Glutamatergic neuron (in vitro differentiated cells): ENCODE results near the gene C17orf107. TPM values are rescaled to one million over a fixed set of nuclear protein-coding genes. Genes with fewer than 3 reads are reported as not detected.

ENCODE experiments used
- DNase-seq: peaks from one replicate; pipeline ENCODE4 v3.0.0; 2022
- H3K27ac Mint-ChIP-seq: one replicate; pipeline ENCODE4 v1.8.0; 2020; ENCODE audit warnings: mild to moderate bottlenecking, mixed read lengths, inconsistent platforms; ENCODE audit not compliant: unreplicated experiment
- H3K27me3 Mint-ChIP-seq: one replicate; pipeline ENCODE4 v1.8.0; 2020; ENCODE audit warnings: mild to moderate bottlenecking, moderate library complexity, mixed read lengths, inconsistent platforms; ENCODE audit not compliant: unreplicated experiment
- H3K36me3 Mint-ChIP-seq: one replicate; pipeline ENCODE4 v1.8.0; 2020; ENCODE audit warnings: mild to moderate bottlenecking, mixed read lengths, inconsistent platforms; ENCODE audit not compliant: unreplicated experiment
- H3K4me1 Mint-ChIP-seq: one replicate; pipeline ENCODE4 v1.8.0; 2020; ENCODE audit warnings: mild to moderate bottlenecking, low read depth, mixed read lengths, inconsistent platforms; ENCODE audit not compliant: unreplicated experiment
- H3K4me3 Mint-ChIP-seq: one replicate; pipeline ENCODE4 v1.8.0; 2020; ENCODE audit warnings: mild to moderate bottlenecking, mixed read lengths, inconsistent platforms; ENCODE audit not compliant: unreplicated experiment
- H3K9me3 Mint-ChIP-seq: one replicate; pipeline ENCODE4 v1.8.0; 2020; ENCODE audit warnings: mild to moderate bottlenecking, moderate library complexity, mixed read lengths, inconsistent platforms; ENCODE audit not compliant: unreplicated experiment
- CTCF ChIP-seq: fragments of 200-600 bp; sonication (generic); IDR thresholded peaks from one replicate; pipeline ENCODE4 v1.5.0; 2021; ENCODE audit not compliant: partially characterized antibody, unreplicated experiment
- total RNA-seq: library from RNA; stranded (reverse); fragmentation: NEBNext Ultra II Directional; extraction: Animal tissue kit (Norgen Biotek cat#: 25700); gene quantifications from one replicate; pipeline ENCODE4 v1.2.1, GENCODE V29; 2021; ENCODE audit not compliant: unreplicated experiment

C17orf107 gene
- total RNA-seq, 1 donor from 2014 or later, result 11.1 TPM

- Mint-ChIP-seq H3K4me1 (peaks cover 18% of the 10 kb centered on the region), H3K27ac (no peak overlapping the region), H3K36me3 (no peaks in the 10 kb centered on the region), H3K9me3 (peaks cover 5% of the 10 kb centered on the region), H3K27me3 (peaks cover 13% of the 10 kb centered on the region), H3K4me3 (no peak overlapping the region)
- no peak for DNase-seq
- no peak for TF ChIP-seq CTCF
Observed at GRCh38 chr17:4879601-4880000, 19.7 kb upstream of the C17orf107 start.

GRCh38 chr17:4880857-4881256, 18.5 kb upstream of the C17orf107 start:
- Mint-ChIP-seq H3K4me1 (peaks cover 18% of the 10 kb centered on the region), H3K9me3 (peaks cover 5% of the 10 kb centered on the region), H3K4me3 (no peak overlapping the region), H3K27me3 (peaks cover 11% of the 10 kb centered on the region), H3K36me3 (no peaks in the 10 kb centered on the region), H3K27ac (no peak overlapping the region)
- TF ChIP-seq CTCF, result no peak
- no peak for DNase-seq

- Mint-ChIP-seq H3K4me3 (no peak overlapping the region), H3K36me3 (no peaks in the 10 kb centered on the region), H3K4me1 (peaks cover 14% of the 10 kb centered on the region), H3K27ac (no peak overlapping the region), H3K9me3 (peaks cover 5% of the 10 kb centered on the region), H3K27me3 (peaks cover 11% of the 10 kb centered on the region)
- peak; percentile 75 for DNase-seq
- peak; percentile 78 for TF ChIP-seq CTCF
Observed at GRCh38 chr17:4881761-4882555, 17.4 kb upstream of the C17orf107 start.

- no peak overlapping the region for H3K27ac Mint-ChIP-seq
- no peak for TF ChIP-seq CTCF
- H3K4me1 Mint-ChIP-seq, result peaks cover 3% of the 10 kb centered on the region
Observed at GRCh38 chr17:4884489-4884888, 14.8 kb upstream of the C17orf107 start.

GRCh38 chr17:4886830-4887229, 12.5 kb upstream of the C17orf107 start:
- no peak overlapping the region for H3K4me3 Mint-ChIP-seq
- peaks cover 1% of the 10 kb centered on the region for H3K9me3 Mint-ChIP-seq
- H3K36me3 Mint-ChIP-seq, result no peaks in the 10 kb centered on the region

More at GRCh38 chr17:4884489-4884888, 14.8 kb upstream of the C17orf107 start:
- Mint-ChIP-seq H3K36me3 (no peaks in the 10 kb centered on the region), H3K4me3 (no peak overlapping the region), H3K27me3 (peaks cover 5% of the 10 kb centered on the region), H3K9me3 (peaks cover 1% of the 10 kb centered on the region)
- no peak for DNase-seq

More at GRCh38 chr17:4886830-4887229, 12.5 kb upstream of the C17orf107 start:
- Mint-ChIP-seq H3K27me3 (peaks cover 7% of the 10 kb centered on the region), H3K27ac (no peak overlapping the region), H3K4me1 (peaks cover 5% of the 10 kb centered on the region)
- no peak for DNase-seq
- no peak for TF ChIP-seq CTCF
